SK-N-SH (cell line): ENCODE measurements around the gene LPIN2. TPM values are rescaled to one million over a fixed set of nuclear protein-coding genes. Genes with fewer than 3 reads are reported as not detected.

Source experiments
- CTCF ChIA-PET: fragments of 300-600, 350-600 bp; formaldehyde crosslinking; extraction: SDS; loops from one replicate; lab custom pipeline; 2021; lab: Yijun Ruan, JAX
- POLR2A ChIA-PET: fragments of 350-600 bp; sonication (Branson Sonifier 250); formaldehyde crosslinking; extraction: SDS; loops from one replicate; lab custom pipeline; 2020; ENCODE audit warnings: antibody characterized with exemption, inconsistent platforms; lab: Yijun Ruan, JAX
- DNase-seq: peaks from one replicate; pipeline ENCODE4 v3.0.0; 2012
- H2AFZ ChIP-seq: fragments of 200-600 bp; sonication (generic); 2 replicates; pipeline ENCODE4 v1.8.1; 2016; ENCODE audit warnings: antibody characterized with exemption, mild to moderate bottlenecking, low read depth
- H3F3A ChIP-seq: fragments of 200-600 bp; sonication (generic); replicated peaks from 2 replicates; pipeline ENCODE3; 2016; ENCODE audit warnings: antibody characterized with exemption, mild to moderate bottlenecking; ENCODE audit not compliant: insufficient read depth
- H3K27ac ChIP-seq, 2 experiments: fragments of 200-500 bp in 1 of 2; fragments of 200-600 bp in 1 of 2; sonication (Bioruptor generic) in 1 of 2; sonication (generic), shearing (Covaris generic) in 1 of 2; 2 replicates each; pipeline versions ENCODE4 v1.5.1 to v1.6.1; 2014 to 2016; ENCODE audit warnings: low read depth in 2 of 2, inconsistent platforms in 1 of 2, low read length in 1 of 2, mild to moderate bottlenecking in 1 of 2, mixed read lengths in 1 of 2
- H3K27me3 ChIP-seq: fragments of 200-600 bp; sonication (generic), shearing (Covaris generic); 2 replicates; pipeline ENCODE4 v1.6.1; 2016; ENCODE audit warnings: mixed run types; ENCODE audit not compliant: insufficient read depth
- H3K36me3 ChIP-seq, 2 experiments: fragments of 200-500 bp in 1 of 2; fragments of 200-600 bp in 1 of 2; sonication (Bioruptor generic) in 1 of 2; sonication (generic) in 1 of 2; replicated peaks in 1 of 2; 2 replicates each; pipeline versions ENCODE3 to v1.5.1; 2014 to 2016; ENCODE audit warnings: low read length in 1 of 2, mild to moderate bottlenecking in 1 of 2; ENCODE audit not compliant: insufficient read depth in 2 of 2, control insufficient read depth in 1 of 2
- H3K4me1 ChIP-seq, 2 experiments: fragments of 200-500 bp in 1 of 2; fragments of 200-600 bp in 1 of 2; sonication (Bioruptor generic) in 1 of 2; sonication (generic), shearing (Covaris generic) in 1 of 2; 2 replicates each; pipeline versions ENCODE4 v1.5.1 to v1.6.1; 2014 to 2016; ENCODE audit warnings: low read depth in 1 of 2, low read length in 1 of 2, mixed run types in 1 of 2; ENCODE audit not compliant: insufficient read depth in 2 of 2, control insufficient read depth in 1 of 2
- H3K4me2 ChIP-seq: fragments of 200-600 bp; sonication (generic), shearing (Covaris generic); 2 replicates; pipeline ENCODE4 v1.6.1; 2017; ENCODE audit warnings: mixed run types
- H3K4me3 ChIP-seq, 2 experiments: fragments of 200-500 bp in 1 of 2; fragments of 200-600 bp in 1 of 2; sonication (Bioruptor generic) in 1 of 2; sonication (generic), shearing (Covaris generic) in 1 of 2; 2 replicates each; pipeline versions ENCODE4 v1.5.1 to v1.8.1; 2014 to 2016; ENCODE audit warnings: low read depth in 2 of 2, inconsistent platforms in 1 of 2, low read length in 1 of 2, mild to moderate bottlenecking in 1 of 2, mixed read lengths in 1 of 2, moderate library complexity in 1 of 2
- H3K79me2 ChIP-seq: fragments of 200-600 bp; sonication (generic); 2 replicates; pipeline ENCODE4 v1.8.1; 2017; ENCODE audit warnings: mild to moderate bottlenecking; ENCODE audit not compliant: insufficient read depth
- H3K9ac ChIP-seq: fragments of 200-600 bp; sonication (generic); 2 replicates; pipeline ENCODE4 v1.6.1; 2017; ENCODE audit warnings: mixed run types
- H3K9me2 ChIP-seq: fragments of 200-600 bp; sonication (generic); 2 replicates; pipeline ENCODE4 v1.6.1; 2017; ENCODE audit warnings: mixed run types
- H3K9me3 ChIP-seq: fragments of 200-600 bp; sonication (generic); 2 replicates; pipeline ENCODE4 v1.6.1; 2017; ENCODE audit warnings: mixed run types, mild to moderate bottlenecking, moderate library complexity
- H4K20me1 ChIP-seq: fragments of 200-600 bp; sonication (generic); 2 replicates; pipeline ENCODE4 v1.6.1; 2017; ENCODE audit warnings: mild to moderate bottlenecking, mixed run types; ENCODE audit not compliant: insufficient read depth
- EP300 ChIP-seq, 2 experiments: IDR thresholded peaks; 2 replicates each; pipeline versions ENCODE4 v1.4.0 to v1.6.1; 2012; ENCODE audit warnings: borderline replicate concordance in 1 of 2, low read depth in 1 of 2, low read length in 1 of 2
- FOSL2 ChIP-seq: IDR thresholded peaks from 2 replicates; pipeline ENCODE4 v1.4.0; 2012; ENCODE audit warnings: low read depth, mild to moderate bottlenecking, moderate library complexity, borderline replicate concordance
- MEF2A ChIP-seq: IDR thresholded peaks from 2 replicates; pipeline ENCODE4 v1.4.0; 2012; ENCODE audit warnings: low read depth, borderline replicate concordance
- MXI1 ChIP-seq: IDR thresholded peaks from 2 replicates; pipeline ENCODE4 v1.6.1; 2012; ENCODE audit warnings: mild to moderate bottlenecking, low read depth, low read length, improper control_type of control experiment
- NRF1 ChIP-seq: IDR thresholded peaks from 2 replicates; pipeline ENCODE4 v1.6.1; 2012; ENCODE audit warnings: low read depth, mild to moderate bottlenecking, low read length
- REST ChIP-seq: IDR thresholded peaks from 2 replicates; pipeline ENCODE4 v1.6.1; 2012; ENCODE audit warnings: mild to moderate bottlenecking, low read depth, low read length, moderate library complexity
- RFX5 ChIP-seq: IDR thresholded peaks from 2 replicates; pipeline ENCODE4 v1.6.1; 2012; ENCODE audit warnings: mild to moderate bottlenecking, improper control_type of control experiment, low read length
- RXRA ChIP-seq: IDR thresholded peaks from 2 replicates; pipeline ENCODE4 v1.4.0; 2012; ENCODE audit warnings: low read depth, mild to moderate bottlenecking, borderline replicate concordance
- SMC3 ChIP-seq: IDR thresholded peaks from 2 replicates; pipeline ENCODE4 v1.6.1; 2012; ENCODE audit warnings: low read depth, low read length, improper control_type of control experiment
- TCF12 ChIP-seq: IDR thresholded peaks from 2 replicates; pipeline ENCODE4 v1.4.0; 2012
- USF1 ChIP-seq: IDR thresholded peaks from 2 replicates; pipeline ENCODE4 v1.4.0; 2012; ENCODE audit warnings: low read depth, borderline replicate concordance
- USF2 ChIP-seq: fragments of 150-350 bp; IDR thresholded peaks from 2 replicates; pipeline ENCODE4 v1.6.1; 2017; ENCODE audit warnings: antibody characterized with exemption, low read length, low read depth, borderline replicate concordance
- YY1 ChIP-seq: IDR thresholded peaks from 2 replicates; pipeline ENCODE4 v1.4.0; 2012; ENCODE audit warnings: low read depth, mild to moderate bottlenecking
- ZBTB33 ChIP-seq: IDR thresholded peaks from 2 replicates; pipeline ENCODE4 v1.4.0; 2012; ENCODE audit warnings: low read depth, borderline replicate concordance
- WGBS: methylation state at CpG from one replicate; pipeline ENCODE4 v1.1.6; 2017; ENCODE audit warnings: low lambda C conversion rate; 5-methylcytosine and 5-hydroxymethylcytosine counted together
- polyA plus RNA-seq, 3 experiments: library from polyadenylated mRNA; depleted of rRNA; stranded (reverse); fragments of >200 nt; gene quantifications; 2 replicates each; pipeline ENCODE4 v1.2.3, GENCODE V29; 2012

The LPIN2 gene
- polyA plus RNA-seq, 1 of the 3 experiments (the other 2 are of a cell fraction), result 19.3 TPM

GRCh38 chr18:3040881-3041280, 27.9 kb upstream of the LPIN2 start (continued):
- TF ChIP-seq MEF2A, result no peak
- TF ChIP-seq, all 33 proteins: peak for 0

GRCh38 chr18:3040173-3040572, 27.2 kb upstream of the LPIN2 start:
- Histone ChIP-seq H3K36me3 (no peaks in the 10 kb centered on the region), H3K9me3 (no peaks in the 10 kb centered on the region), H2AFZ (no peak overlapping the region), H3K9me2 (no peaks in the 10 kb centered on the region), H3K4me2 (no peak overlapping the region), H3K4me1 (peaks cover 0 to 3% of the 10 kb centered on the region in 2 experiments; a peak in 1 of 4 replicates), H3F3A (no peaks in the 10 kb centered on the region), H3K9ac (no peak overlapping the region), H4K20me1 (no peaks in the 10 kb centered on the region), H3K79me2 (no peaks in the 10 kb centered on the region), H3K27ac (no peak overlapping the region), H3K4me3 (no peak overlapping the region), H3K27me3 (no peaks in the 10 kb centered on the region)
- 82% methylated on average over 2 of the region's 2 CpGs for WGBS
- ChIA-PET POLR2A (no interaction called here), CTCF (interaction anchor here (0.6 to 1.2 kb wide), 2 partner anchors 23 to 453 kb away, joined by 3 to 4 read pairs; no protein-coding TSS in a partner anchor)
- no peak for DNase-seq
- TF ChIP-seq USF1 (no peak), NRF1 (no peak), EP300 (IDR thresholded peaks at IDR 0.05; ENCODE audit: borderline replicate concordance in 1 of 2, low read depth in 1 of 2, low read length in 1 of 2) (no peak), FOSL2 (no peak), YY1 (no peak), RXRA (no peak), ZBTB33 (no peak), REST (no peak), MXI1 (no peak), SMC3 (no peak), TCF12 (no peak), RFX5 (no peak), USF2 (no peak)
